SJCRH30 (cell line): ENCODE data around the gene TMPRSS4. TPM values are rescaled to one million over a fixed set of nuclear protein-coding genes. Genes with fewer than 3 reads are reported as not detected.
A peak's percentile ranks its signal among the peaks of the same experiment; 100 is the strongest.

Source experiments
- DNase-seq, 2 experiments: peaks; one replicate each; pipeline ENCODE4 v3.0.0-alpha.2; 2015 to 2020
- H3K27ac ChIP-seq: fragments of 250-450 bp; sonication (Bioruptor Pico); 2 replicates; pipeline ENCODE4 v1.5.1; 2020; ENCODE audit warnings: mild to moderate bottlenecking, moderate library complexity
- H3K27me3 ChIP-seq: fragments of 250-450 bp; sonication (Bioruptor Pico); 2 replicates; pipeline ENCODE4 v1.5.1; 2020; ENCODE audit warnings: mild to moderate bottlenecking, moderate library complexity
- H3K36me3 ChIP-seq: fragments of 250-450 bp; sonication (Bioruptor Pico); 2 replicates; pipeline ENCODE4 v1.5.1; 2020; ENCODE audit warnings: mild to moderate bottlenecking, moderate library complexity
- H3K4me1 ChIP-seq: fragments of 250-450 bp; sonication (Bioruptor Pico); 2 replicates; pipeline ENCODE4 v1.5.1; 2020; ENCODE audit warnings: mild to moderate bottlenecking, moderate library complexity
- H3K4me3 ChIP-seq: fragments of 250-450 bp; sonication (Bioruptor Pico); 2 replicates; pipeline ENCODE4 v1.5.1; 2020; ENCODE audit warnings: mild to moderate bottlenecking, moderate library complexity
- H3K9me3 ChIP-seq: fragments of 250-450 bp; sonication (Bioruptor Pico); replicated peaks from 2 replicates; pipeline ENCODE4 v1.5.1; 2020; ENCODE audit warnings: mild to moderate bottlenecking, moderate library complexity
- total RNA-seq: library from RNA; depleted of rRNA; stranded (reverse); fragments of >200 nt; shearing (Covaris generic); gene quantifications from 2 replicates; pipeline ENCODE4 v1.2.3, GENCODE V29; 2014

TMPRSS4 gene
- total RNA-seq, 1 experiment from 2014 or later = not detected

DNA sequence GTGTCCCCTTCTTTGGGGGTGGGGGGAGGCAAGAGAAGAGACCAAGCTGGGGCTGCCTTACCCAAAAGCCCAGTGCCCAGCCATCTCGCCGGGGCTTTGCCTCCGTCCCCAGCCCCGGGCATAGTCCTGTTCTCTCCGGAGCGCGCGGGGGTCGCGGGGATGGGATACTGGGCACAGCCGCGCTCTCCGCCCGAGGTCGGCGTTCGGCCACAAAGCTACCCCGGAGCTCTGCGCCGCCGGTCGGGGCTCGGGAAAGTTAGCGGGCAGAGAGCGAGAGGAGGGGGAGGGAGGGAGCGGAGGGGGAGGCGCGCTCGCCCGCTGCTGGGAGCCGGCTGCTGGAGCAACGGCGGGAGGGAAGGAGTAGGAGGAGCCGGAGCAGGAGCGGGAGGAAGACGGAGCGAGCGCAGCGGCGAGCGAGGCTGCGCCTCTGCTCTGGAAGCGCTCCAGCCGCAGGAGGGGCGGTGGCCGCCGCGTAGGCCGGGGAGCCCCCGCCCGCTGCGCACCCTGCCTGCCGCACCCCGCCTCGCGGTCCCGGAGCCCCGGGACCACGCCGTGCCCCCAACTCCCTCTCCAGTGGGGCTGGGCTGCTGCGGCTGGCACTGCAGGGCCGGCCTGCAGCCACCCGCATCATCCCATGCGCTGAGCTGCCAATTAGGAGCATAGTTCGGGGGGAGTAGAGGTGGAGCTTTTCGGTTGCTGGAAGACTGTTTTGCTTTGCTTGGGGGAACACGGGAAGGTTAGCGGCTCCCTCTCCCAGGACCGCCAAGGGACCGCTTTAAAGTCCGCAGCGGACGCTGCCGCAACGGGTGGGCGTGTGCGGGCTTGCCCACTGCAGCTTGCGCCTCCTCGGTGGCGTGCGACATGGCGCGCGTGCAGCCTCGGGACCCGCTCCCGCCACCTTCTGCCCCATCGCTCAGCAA is 75.9 kb downstream of the TMPRSS4 start, which contains the start of gene SCN4B:
SCN4B (minus strand) TSS at position 272 of the 920 bp plus-strand sequence; CDS start at position 122, 150 bp downstream.
- H3K4me1 ChIP-seq = no peaks in the 10 kb centered on the region
- peak within 1 kb of the TSS; percentile 43 for H3K4me3 ChIP-seq
- H3K9me3 ChIP-seq = no peaks in the 10 kb centered on the region
- DNase-seq = peak; percentile 21 to 35
- peaks cover 17% of the 10 kb centered on the region; the same call in 1 of the 2 replicates for H3K27me3 ChIP-seq
- no peak within 1 kb of the TSS for H3K27ac ChIP-seq
- H3K36me3 ChIP-seq = no peaks in the 10 kb centered on the region

DNA sequence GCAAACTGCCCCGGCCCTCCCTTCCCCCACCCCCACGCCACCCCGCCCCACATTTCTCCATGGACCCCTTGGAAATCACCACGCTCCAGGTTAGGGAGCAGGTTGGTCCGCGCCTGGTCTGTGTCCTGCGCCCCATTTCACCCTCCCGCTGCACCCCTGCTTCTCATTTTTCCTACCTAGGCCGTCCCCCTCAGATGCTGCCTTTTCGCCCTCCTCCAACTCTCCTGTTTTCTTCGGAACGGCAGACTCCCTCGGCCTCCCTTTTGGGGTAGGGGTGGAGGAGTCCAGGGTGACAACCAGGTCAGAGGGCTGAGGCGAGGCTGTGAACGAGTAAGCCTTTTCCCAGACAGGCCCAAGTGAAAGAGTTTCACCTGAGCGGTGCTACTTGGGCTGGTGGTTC is 76.6 kb downstream of the TMPRSS4 start:
- Histone ChIP-seq H3K9me3 (no peaks in the 10 kb centered on the region), H3K27ac (no peak overlapping the region), H3K27me3 (peaks cover 17% of the 10 kb centered on the region; the same call in 1 of the 2 replicates), H3K36me3 (no peaks in the 10 kb centered on the region), H3K4me1 (no peaks in the 10 kb centered on the region), H3K4me3 (no peak overlapping the region)
- no peak for DNase-seq

DNA sequence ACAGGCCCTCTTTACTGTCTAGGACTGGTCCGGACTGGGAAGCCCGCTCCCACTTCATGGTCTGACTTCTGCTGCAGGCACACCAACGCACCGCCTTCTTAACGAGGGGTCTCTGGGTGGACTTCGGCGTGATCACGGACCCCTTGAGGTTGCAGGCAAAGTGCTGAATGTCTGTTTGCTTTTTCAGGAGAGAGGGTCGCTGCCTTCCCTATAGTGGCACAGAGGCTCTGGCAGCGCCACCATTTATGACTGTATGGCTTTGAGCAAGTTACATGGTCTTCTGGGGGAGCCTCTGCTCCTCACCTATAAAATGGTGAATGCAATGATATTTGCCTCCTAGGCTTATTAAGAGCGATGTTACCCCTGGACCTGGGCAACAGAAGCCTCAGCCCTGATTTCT is 77.1 kb downstream of the TMPRSS4 start:
- H3K4me1 ChIP-seq = no peaks in the 10 kb centered on the region

DNA sequence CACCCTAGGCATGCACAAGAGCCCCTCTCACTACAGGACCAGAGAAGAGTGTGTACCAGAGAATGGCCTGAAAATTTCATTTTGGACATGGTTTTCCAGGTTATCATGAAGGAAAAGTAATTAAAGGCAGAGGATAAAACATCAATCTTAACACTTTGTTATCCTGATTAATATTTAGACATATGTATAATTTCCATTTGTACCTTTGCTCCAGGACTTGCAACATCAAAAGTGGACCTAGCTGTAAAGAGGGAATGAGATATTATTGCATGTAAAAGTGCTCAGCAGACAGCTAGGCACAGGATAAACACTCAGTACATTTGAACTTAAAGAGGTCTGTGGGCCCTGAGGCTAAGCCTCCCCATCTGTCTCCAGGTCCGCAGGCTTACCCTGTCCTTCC is 77.8 kb downstream of the TMPRSS4 start:
- peaks cover 17% of the 10 kb centered on the region; the same call in 1 of the 2 replicates for H3K27me3 ChIP-seq
- DNase-seq = no peak

More for the DNA sequence above, 77.1 kb downstream of the TMPRSS4 start:
- Histone ChIP-seq H3K4me3 (no peak overlapping the region), H3K27ac (no peak overlapping the region), H3K36me3 (no peaks in the 10 kb centered on the region), H3K27me3 (peaks cover 17% of the 10 kb centered on the region; the same call in 1 of the 2 replicates), H3K9me3 (no peaks in the 10 kb centered on the region)
- no peak for DNase-seq

DNA sequence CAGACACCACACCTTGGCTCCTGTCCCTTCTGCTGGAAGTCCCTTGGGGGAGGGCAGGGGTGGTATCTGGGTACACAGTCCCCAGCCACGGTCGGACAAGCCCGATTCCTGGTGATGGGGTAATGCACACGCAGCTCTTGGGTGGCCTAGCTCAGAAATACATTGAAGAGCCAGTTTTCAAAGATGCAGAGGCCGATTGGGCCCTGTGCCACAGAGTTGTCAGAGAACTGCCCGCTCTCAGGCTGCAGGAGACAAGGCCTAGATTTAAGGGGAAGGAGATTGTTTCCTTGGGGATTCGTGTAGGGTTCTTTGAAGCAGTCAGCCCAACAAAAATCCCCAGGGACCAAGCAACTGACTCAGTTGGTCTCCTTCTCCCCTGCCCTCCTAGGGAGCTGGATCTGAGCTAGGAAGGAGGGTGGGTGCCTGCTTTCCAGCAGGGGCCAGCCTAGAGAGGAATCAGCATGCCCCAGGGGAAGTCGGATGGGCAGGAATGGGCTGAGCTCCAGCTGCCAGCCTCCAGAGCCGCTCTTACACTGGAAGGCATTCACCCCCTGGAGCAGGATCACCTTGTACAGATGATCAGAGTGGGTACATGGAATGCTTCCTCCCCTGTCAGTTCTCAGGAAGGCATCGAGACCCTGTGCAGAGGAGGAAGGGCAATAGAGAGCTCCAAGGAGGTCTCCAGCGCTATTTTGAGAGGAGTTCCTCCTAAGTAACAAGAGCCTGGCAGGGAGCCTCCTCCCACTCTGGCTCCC is 79.1 kb downstream of the TMPRSS4 start:
- Histone ChIP-seq H3K27me3 (peaks cover 17% of the 10 kb centered on the region; the same call in 1 of the 2 replicates), H3K36me3 (no peaks in the 10 kb centered on the region), H3K9me3 (no peaks in the 10 kb centered on the region), H3K4me3 (no peak overlapping the region), H3K4me1 (no peaks in the 10 kb centered on the region), H3K27ac (no peak overlapping the region)
- DNase-seq = no peak

More for the DNA sequence above, 77.8 kb downstream of the TMPRSS4 start:
- no peak overlapping the region for H3K4me3 ChIP-seq
- no peaks in the 10 kb centered on the region for H3K4me1 ChIP-seq
- H3K9me3 ChIP-seq = no peaks in the 10 kb centered on the region
- H3K36me3 ChIP-seq = no peaks in the 10 kb centered on the region
- H3K27ac ChIP-seq = no peak overlapping the region

DNA sequence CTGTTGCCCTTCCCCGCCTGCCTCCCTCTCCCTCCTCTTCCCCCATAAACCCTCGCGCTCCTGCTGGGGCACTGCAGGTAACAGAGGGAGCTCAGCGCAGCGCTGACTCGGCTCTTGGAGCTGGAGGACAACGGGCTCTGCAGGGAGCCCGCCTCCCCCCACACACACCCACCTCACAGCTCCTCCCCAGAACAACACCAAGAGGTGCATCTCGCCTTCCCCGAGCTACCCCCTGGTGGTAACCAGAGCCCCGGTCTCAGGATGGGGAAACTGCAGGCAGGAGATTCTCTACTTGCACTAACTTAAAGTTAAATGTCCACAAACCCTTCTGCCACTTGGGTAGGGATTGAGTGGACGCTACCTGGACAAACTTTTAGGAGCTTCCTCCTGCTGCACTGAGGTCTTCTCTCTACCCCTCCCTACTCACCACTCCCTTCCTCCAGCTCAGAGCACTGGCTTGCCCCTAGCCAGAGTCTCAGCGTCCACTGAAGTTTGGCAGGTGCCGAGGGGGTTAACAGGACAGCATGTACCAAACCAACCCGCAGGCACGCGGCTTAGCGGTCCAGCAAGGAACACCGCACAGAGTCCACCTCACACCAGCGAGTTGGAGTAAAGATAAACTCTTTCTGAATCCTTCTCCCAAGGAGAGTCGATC is 79.8 kb downstream of the TMPRSS4 start:
- no peak for DNase-seq
- H3K4me3 ChIP-seq = no peak overlapping the region
- H3K36me3 ChIP-seq = no peaks in the 10 kb centered on the region
- H3K4me1 ChIP-seq = no peaks in the 10 kb centered on the region
- peaks cover 14% of the 10 kb centered on the region; the same call in 1 of the 2 replicates for H3K27me3 ChIP-seq
- H3K27ac ChIP-seq = no peak overlapping the region
- H3K9me3 ChIP-seq = no peaks in the 10 kb centered on the region

DNA sequence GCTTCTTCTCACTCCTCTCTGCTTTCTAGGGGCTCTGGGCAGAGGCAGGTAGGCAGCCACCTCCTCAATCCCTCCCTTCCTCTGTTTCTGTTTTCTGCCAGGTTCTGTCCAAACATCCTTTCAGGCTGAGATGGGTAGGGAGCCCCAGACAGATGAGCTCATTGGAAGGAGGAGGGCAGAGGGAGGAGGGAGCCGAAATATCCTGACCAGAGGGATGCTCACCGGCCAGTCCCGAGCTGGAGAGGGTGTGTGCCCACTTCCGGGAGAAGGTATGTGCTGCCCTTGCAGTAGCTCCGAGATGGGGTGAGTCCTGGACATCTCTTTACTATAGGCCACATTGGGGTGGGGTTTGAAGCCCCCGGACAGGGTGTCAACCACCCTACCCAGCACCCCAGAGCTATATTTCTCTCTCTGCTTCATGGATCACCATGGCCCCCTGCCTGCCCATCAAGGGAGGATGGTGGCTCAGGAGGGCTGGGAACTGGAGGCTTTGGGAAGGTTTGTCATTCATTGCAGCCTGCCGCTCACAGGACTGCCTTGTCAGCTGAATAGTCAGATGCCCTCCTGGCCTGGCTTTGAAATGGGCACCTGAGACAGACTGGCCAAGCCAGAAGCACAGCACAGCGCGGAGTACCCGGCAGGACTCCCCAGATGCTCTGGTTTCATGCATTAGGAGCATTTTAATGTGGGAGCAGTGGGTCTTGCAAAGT is 80.5 kb downstream of the TMPRSS4 start:
- Histone ChIP-seq H3K36me3 (no peaks in the 10 kb centered on the region), H3K27me3 (peaks cover 11% of the 10 kb centered on the region; the same call in 1 of the 2 replicates), H3K4me1 (no peaks in the 10 kb centered on the region), H3K9me3 (no peaks in the 10 kb centered on the region), H3K4me3 (no peak overlapping the region), H3K27ac (no peak overlapping the region)
- no peak for DNase-seq

DNA sequence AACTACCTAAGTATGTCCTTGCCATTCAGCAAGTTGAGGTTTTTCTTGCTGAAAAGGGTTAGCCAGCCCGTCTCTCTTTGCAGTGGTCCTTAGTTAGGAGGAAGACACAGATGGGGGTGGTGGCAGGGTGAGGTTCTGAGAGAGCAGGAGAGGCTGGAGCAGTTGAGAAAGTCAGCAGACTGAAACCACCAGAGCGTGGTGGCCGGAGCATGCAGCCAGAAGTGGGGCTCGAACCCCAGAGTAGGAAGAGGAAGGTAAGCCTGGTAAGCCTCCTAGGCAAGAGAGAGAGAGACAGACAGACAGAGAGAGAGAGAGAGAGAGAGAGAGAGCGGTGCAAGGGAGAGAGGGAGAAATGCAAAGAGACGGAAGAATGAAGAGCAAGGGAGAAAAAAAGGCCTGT is 84.9 kb downstream of the TMPRSS4 start:
- Histone ChIP-seq H3K4me1 (no peaks in the 10 kb centered on the region), H3K9me3 (no peaks in the 10 kb centered on the region), H3K36me3 (no peaks in the 10 kb centered on the region), H3K27me3 (no peaks in the 10 kb centered on the region), H3K27ac (no peak overlapping the region), H3K4me3 (no peak overlapping the region)
- no peak for DNase-seq

DNA sequence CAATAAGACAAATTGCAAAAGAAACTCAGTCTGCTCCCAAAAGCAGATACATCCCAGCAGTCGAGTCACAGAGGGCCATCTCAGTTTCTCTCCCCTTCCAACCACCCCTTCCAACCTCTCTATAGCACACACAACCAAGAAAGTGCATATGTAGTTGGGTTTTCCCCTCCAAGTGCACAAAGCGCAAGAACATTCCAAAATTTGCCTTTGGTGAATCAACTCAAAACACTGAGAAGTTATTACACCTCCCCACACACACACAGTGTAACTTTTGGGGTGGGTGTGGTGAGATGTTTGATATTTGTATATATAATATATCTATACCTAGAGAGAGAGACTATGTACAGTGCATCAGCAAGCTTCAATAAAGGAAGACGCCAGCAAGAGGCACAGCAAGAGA is 86.0 kb downstream of the TMPRSS4 start:
- H3K9me3 ChIP-seq = no peaks in the 10 kb centered on the region
- H3K36me3 ChIP-seq = no peaks in the 10 kb centered on the region
- DNase-seq = no peak
- H3K27me3 ChIP-seq = no peaks in the 10 kb centered on the region
- H3K4me1 ChIP-seq = no peaks in the 10 kb centered on the region
- H3K4me3 ChIP-seq = no peak overlapping the region
- no peak overlapping the region for H3K27ac ChIP-seq

DNA sequence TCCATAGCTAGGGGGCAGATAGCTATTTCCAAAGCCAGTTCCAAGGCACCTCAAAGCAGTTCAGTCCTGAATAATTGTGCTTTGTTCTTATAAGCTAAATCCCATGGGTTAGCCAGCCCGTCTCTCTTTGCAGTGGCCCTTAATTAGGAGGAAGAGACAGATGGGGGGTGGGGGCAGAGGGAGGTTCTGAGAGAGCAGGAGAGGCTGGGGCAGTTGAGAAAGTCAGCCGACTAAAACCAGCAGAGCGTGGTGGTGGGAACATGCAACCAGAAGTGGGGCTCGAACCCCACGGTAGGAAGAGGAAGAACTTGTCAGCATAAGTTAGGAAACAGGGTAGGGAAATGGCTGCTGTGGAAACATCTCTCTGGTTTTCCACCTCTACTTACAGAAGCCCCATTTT is 86.6 kb downstream of the TMPRSS4 start:
- Histone ChIP-seq H3K27me3 (no peaks in the 10 kb centered on the region), H3K9me3 (no peaks in the 10 kb centered on the region), H3K4me1 (no peaks in the 10 kb centered on the region), H3K4me3 (no peak overlapping the region), H3K36me3 (no peaks in the 10 kb centered on the region), H3K27ac (no peak overlapping the region)
- no peak for DNase-seq

DNA sequence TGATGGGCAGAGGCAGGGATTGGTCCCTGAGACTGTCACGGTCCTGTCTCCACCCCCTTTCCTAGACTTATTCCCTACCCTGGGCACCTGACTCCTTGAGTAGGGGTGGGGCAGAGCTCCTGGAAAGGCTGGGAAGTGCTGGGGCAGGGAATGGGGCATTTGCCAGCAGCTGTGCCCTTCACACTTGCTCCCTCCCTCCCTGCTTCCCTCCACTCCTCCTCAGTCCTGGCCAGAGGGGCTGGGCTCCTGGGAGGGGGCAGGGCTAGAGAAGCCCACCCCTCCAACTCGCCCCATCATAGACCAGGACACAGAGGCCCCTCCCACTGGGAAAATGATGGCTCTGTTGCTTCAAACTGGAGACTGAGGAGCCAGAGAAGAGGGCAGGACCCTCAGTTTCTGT is 88.0 kb downstream of the TMPRSS4 start:
- Histone ChIP-seq H3K27ac (no peak overlapping the region), H3K4me3 (no peak overlapping the region), H3K9me3 (no peaks in the 10 kb centered on the region), H3K4me1 (no peaks in the 10 kb centered on the region), H3K36me3 (no peaks in the 10 kb centered on the region), H3K27me3 (no peaks in the 10 kb centered on the region)
- no peak for DNase-seq

DNA sequence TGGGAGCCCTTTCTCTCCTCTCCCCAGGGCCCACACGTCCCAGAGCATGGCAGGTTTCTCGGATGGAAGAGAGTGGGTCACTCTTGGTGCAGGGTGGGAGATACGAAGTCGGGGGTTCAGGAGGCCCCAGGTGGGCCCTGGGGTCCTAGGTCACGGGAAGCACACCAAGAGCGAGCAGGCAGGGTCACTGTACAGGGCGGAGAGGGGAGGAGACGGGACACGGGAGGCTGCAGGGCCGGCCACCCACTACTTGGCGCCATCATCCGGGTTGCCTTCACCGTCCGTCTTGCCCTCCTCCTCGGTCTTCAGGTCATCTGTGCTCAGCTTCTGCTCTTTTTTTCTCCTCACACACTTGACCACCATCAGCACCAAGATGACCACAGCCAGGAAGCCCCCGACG is 89.8 kb downstream of the TMPRSS4 start:
- H3K27ac ChIP-seq = no peak overlapping the region
- H3K4me1 ChIP-seq = no peaks in the 10 kb centered on the region
- H3K27me3 ChIP-seq = no peaks in the 10 kb centered on the region
- no peak overlapping the region for H3K4me3 ChIP-seq
- no peaks in the 10 kb centered on the region for H3K36me3 ChIP-seq
- H3K9me3 ChIP-seq = no peaks in the 10 kb centered on the region
- no peak for DNase-seq

DNA sequence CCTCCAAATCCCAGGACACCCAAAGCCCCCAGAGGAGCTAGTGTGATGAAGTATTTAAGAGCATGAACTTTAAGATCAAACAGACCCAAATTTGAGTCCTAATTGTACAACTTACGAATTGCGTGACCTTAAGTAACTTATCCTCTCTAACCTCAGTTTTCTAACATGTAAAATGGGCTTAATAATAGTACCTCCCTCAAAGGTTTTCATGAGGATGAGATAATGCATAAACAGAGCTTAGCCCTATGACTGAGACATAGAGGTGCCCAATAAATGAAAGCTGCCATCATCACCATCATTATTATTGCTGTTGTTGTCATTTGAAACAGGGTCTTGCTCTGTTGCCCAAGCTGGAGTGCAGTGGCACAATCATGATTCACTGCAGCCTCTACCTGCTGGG is 90.4 kb downstream of the TMPRSS4 start:
- H3K27me3 ChIP-seq = no peaks in the 10 kb centered on the region
- H3K9me3 ChIP-seq = no peaks in the 10 kb centered on the region
- H3K27ac ChIP-seq = no peak overlapping the region
- H3K36me3 ChIP-seq = no peaks in the 10 kb centered on the region
- no peak for DNase-seq
- H3K4me1 ChIP-seq = no peaks in the 10 kb centered on the region
- H3K4me3 ChIP-seq = no peak overlapping the region

DNA sequence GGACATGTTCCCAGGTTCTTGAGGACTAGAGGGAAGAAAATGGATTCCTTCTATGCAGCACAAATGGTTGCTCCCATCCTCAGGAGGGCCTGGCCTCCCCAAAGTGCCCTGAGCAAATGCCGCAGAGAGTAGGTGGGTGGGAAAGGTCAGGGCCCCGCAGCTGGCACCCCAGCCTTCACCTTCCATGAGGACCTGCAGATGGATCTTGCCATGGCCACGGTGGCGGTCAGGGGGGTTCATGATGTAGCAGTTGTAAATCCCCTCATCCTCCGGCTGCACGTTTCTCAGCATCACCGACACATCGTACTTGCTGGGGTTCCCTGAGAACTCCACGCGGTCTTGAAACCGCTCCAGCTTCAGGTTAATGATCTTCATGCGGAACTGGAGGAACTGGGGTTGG is 91.0 kb downstream of the TMPRSS4 start:
- Histone ChIP-seq H3K4me3 (no peak overlapping the region), H3K4me1 (no peaks in the 10 kb centered on the region), H3K36me3 (no peaks in the 10 kb centered on the region), H3K9me3 (no peaks in the 10 kb centered on the region), H3K27me3 (no peaks in the 10 kb centered on the region), H3K27ac (no peak overlapping the region)
- DNase-seq = no peak
